Thoracic aorta (tissue), 2 donors: ENCODE results near the gene PADI4. TPM values are rescaled to one million over a fixed set of nuclear protein-coding genes. Genes with fewer than 3 reads are reported as not detected.

Source experiments
- ATAC-seq: fragments of 150-250 bp; one replicate; pipeline ENCODE4 v1.8.0; 2017; ENCODE audit warnings: low read depth; ENCODE audit not compliant: insufficient number of reproducible peaks, low FRiP score
- DNase-seq: peaks from one replicate; pipeline ENCODE4 v3.0.0-alpha.2; 2020; ENCODE audit warnings: low spot score
- H3K27ac ChIP-seq, 2 donors: fragments of 200-600 bp; sonication (generic); 1 replicate in 1 of 2; 2 replicates in 1 of 2; pipeline ENCODE4 v1.5.1; 2016; ENCODE audit warnings: mild to moderate bottlenecking in 2 of 2, moderate library complexity in 2 of 2
- H3K27me3 ChIP-seq: fragments of 200-600 bp; sonication (generic); replicated peaks from 2 replicates; pipeline ENCODE4 v1.6.0; 2016; ENCODE audit warnings: mild to moderate bottlenecking; ENCODE audit not compliant: insufficient read depth
- H3K36me3 ChIP-seq: fragments of 200-600 bp; sonication (generic); one replicate; pipeline ENCODE4 v1.5.1; 2016
- H3K4me1 ChIP-seq, 2 donors: fragments of 200-600 bp; sonication (generic); 1 replicate in 1 of 2; 2 replicates in 1 of 2; pipeline versions ENCODE4 v1.5.1 to v1.6.0; 2016; ENCODE audit warnings: low read depth in 2 of 2, mild to moderate bottlenecking in 1 of 2; ENCODE audit not compliant: control insufficient read depth in 1 of 2
- H3K4me3 ChIP-seq: fragments of 200-600 bp; sonication (generic); 2 replicates; pipeline ENCODE4 v1.5.1; 2016; ENCODE audit warnings: mild to moderate bottlenecking
- H3K9me3 ChIP-seq: fragments of 200-600 bp; sonication (generic); 2 replicates; pipeline ENCODE4 v1.5.1; 2016
- CTCF ChIP-seq: fragments of 200-600 bp; sonication (generic); IDR thresholded peaks from one replicate; pipeline ENCODE4 v1.5.1; 2019; ENCODE audit warnings: antibody characterized with exemption
- total RNA-seq, 2 donors: library from RNA; depleted of rRNA; stranded (reverse); fragments of >200 nt; gene quantifications; one replicate each; pipeline versions ENCODE4 v1.1.0 to v1.2.3, GENCODE V29; 2016

Gene PADI4
- total RNA-seq, 2 donors from 2014 or later = 0.27 to 0.42 TPM

- TF ChIP-seq CTCF = no peak
- no peak overlapping the region for H3K27ac ChIP-seq
- no peaks in the 10 kb centered on the region for H3K27me3 ChIP-seq
- ATAC-seq = no peak
- H3K4me1 ChIP-seq = no peaks in the 10 kb centered on the region
- H3K36me3 ChIP-seq = no peaks in the 10 kb centered on the region
- no peak overlapping the region for H3K4me3 ChIP-seq
- H3K9me3 ChIP-seq = no peaks in the 10 kb centered on the region
- no peak for DNase-seq
Observed at GRCh38 chr1:17282836-17283235, 25.2 kb upstream of the PADI4 start.

- Histone ChIP-seq H3K4me1 (no peaks in the 10 kb centered on the region), H3K36me3 (no peaks in the 10 kb centered on the region), H3K9me3 (no peaks in the 10 kb centered on the region), H3K27ac (no peak overlapping the region), H3K27me3 (no peaks in the 10 kb centered on the region), H3K4me3 (no peak overlapping the region)
- ATAC-seq = no peak
- DNase-seq = no peak
- TF ChIP-seq CTCF = no peak
Observed at GRCh38 chr1:17286646-17287045, 21.4 kb upstream of the PADI4 start.

GRCh38 chr1:17287130-17287776 is 20.7 kb upstream of the PADI4 start:
- no peaks in the 10 kb centered on the region for H3K4me1 ChIP-seq
- no peaks in the 10 kb centered on the region for H3K27me3 ChIP-seq
- no peak overlapping the region for H3K4me3 ChIP-seq
- no peak overlapping the region for H3K27ac ChIP-seq
- ATAC-seq = no peak
- no peaks in the 10 kb centered on the region for H3K9me3 ChIP-seq
- TF ChIP-seq CTCF = no peak
- DNase-seq = no peak
- H3K36me3 ChIP-seq = no peaks in the 10 kb centered on the region

GRCh38 chr1:17289721-17290120 is 18.3 kb upstream of the PADI4 start:
- no peak for TF ChIP-seq CTCF
- H3K4me1 ChIP-seq = no peaks in the 10 kb centered on the region
- H3K27ac ChIP-seq = no peak overlapping the region
- H3K9me3 ChIP-seq = no peaks in the 10 kb centered on the region
- no peaks in the 10 kb centered on the region for H3K27me3 ChIP-seq
- ATAC-seq = no peak
- no peak for DNase-seq
- no peak overlapping the region for H3K4me3 ChIP-seq
- no peaks in the 10 kb centered on the region for H3K36me3 ChIP-seq

- no peaks in the 10 kb centered on the region for H3K4me1 ChIP-seq
- H3K27ac ChIP-seq = no peak overlapping the region
- ATAC-seq (no peak), DNase-seq (no peak)
- H3K36me3 ChIP-seq = no peaks in the 10 kb centered on the region
- H3K9me3 ChIP-seq = no peaks in the 10 kb centered on the region
- H3K27me3 ChIP-seq = no peaks in the 10 kb centered on the region
- no peak for TF ChIP-seq CTCF
- H3K4me3 ChIP-seq = no peak overlapping the region
Observed at GRCh38 chr1:17290553-17290952, 17.4 kb upstream of the PADI4 start.
